A673 (cell line): ENCODE results near the gene CFAP61. TPM values are rescaled to one million over a fixed set of nuclear protein-coding genes. Genes with fewer than 3 reads are reported as not detected.
"Not testable (repeated sequence)": the region's sequence is repeated elsewhere in the genome, so short reads cannot be mapped to it uniquely, and the experiment has no call there.

Experiments used
- BruUV-seq: library from RNA; stranded (reverse); fragments of 400-500 nt; replicated peaks from 2 replicates; lab custom pipeline; 2021; lab: Mats Ljungman, UMichigan
- CTCF ChIA-PET: fragments of 300-600 bp; sonication (Branson Sonifier 250); formaldehyde crosslinking; loops from one replicate; lab custom pipeline; 2022; ENCODE audit warnings: antibody characterized with exemption; lab: Charles Lee
- POLR2A ChIA-PET: fragments of 300-600 bp; sonication (Branson Sonifier 250); formaldehyde crosslinking; loops from one replicate; lab custom pipeline; 2022; ENCODE audit warnings: antibody characterized with exemption; ENCODE audit not compliant: low non-redundant PET; lab: Charles Lee
- DNase-seq: peaks from one replicate; pipeline ENCODE4 v3.0.0-alpha.2; 2015; ENCODE audit warnings: low spot score
- H3K27ac ChIP-seq: fragments of 200-600 bp; sonication (generic); 2 replicates; pipeline ENCODE4 v1.5.1; 2016; ENCODE audit warnings: mixed run types, low read depth, mild to moderate bottlenecking, mixed read lengths, antibody characterized with exemption, low read length; ENCODE audit not compliant: poor library complexity, severe bottlenecking
- H3K27me3 ChIP-seq: fragments of 200-600 bp; sonication (generic); replicated peaks from 2 replicates; pipeline ENCODE4 v1.6.1; 2017; ENCODE audit warnings: mixed run types, low read depth, mild to moderate bottlenecking, mixed read lengths, antibody characterized with exemption, low read length; ENCODE audit not compliant: insufficient read depth, poor library complexity
- H3K36me3 ChIP-seq: fragments of 200-600 bp; sonication (generic); 2 replicates; pipeline ENCODE4 v1.6.1; 2016; ENCODE audit warnings: mixed run types, mild to moderate bottlenecking, mixed read lengths, antibody characterized with exemption, low read length; ENCODE audit not compliant: insufficient read depth, poor library complexity, severe bottlenecking
- H3K4me1 ChIP-seq: fragments of 200-600 bp; sonication (generic); 2 replicates; pipeline ENCODE4 v1.6.1; 2017; ENCODE audit warnings: mixed run types, mild to moderate bottlenecking, mixed read lengths, antibody characterized with exemption, low read length; ENCODE audit not compliant: insufficient read depth, poor library complexity, severe bottlenecking
- H3K4me3 ChIP-seq: fragments of 200-600 bp; sonication (generic); 2 replicates; pipeline ENCODE4 v1.5.1; 2016; ENCODE audit warnings: low read depth, mixed run types, mild to moderate bottlenecking, mixed read lengths, low read length; ENCODE audit not compliant: poor library complexity, severe bottlenecking
- H3K9me3 ChIP-seq: fragments of 200-600 bp; sonication (generic); 2 replicates; pipeline ENCODE4 v1.6.1; 2016; ENCODE audit warnings: mixed run types, low read depth, mild to moderate bottlenecking, mixed read lengths, antibody characterized with exemption, low read length; ENCODE audit not compliant: poor library complexity, severe bottlenecking
- EZH2 ChIP-seq: fragments of 200-600 bp; sonication (generic); IDR thresholded peaks from 2 replicates; pipeline ENCODE4 v1.6.1; 2017; ENCODE audit warnings: borderline replicate concordance, low read depth, mild to moderate bottlenecking, mixed read lengths, antibody characterized with exemption, low read length; ENCODE audit not compliant: poor library complexity, severe bottlenecking
- intact Hi-C: fragments of 100-400 bp; cut with micrococcal nuclease; formaldehyde crosslinking; loops from one replicate; pipeline ENCODE4 v1.10.0; 2022; ENCODE audit not compliant: unreplicated experiment
- total RNA-seq: library from RNA; stranded (reverse); gene quantifications from 2 replicates; pipeline ENCODE4 v1.2.3, GENCODE V29; 2021
- TF ChIP-seq, protein P1 (sequence below): fragments of 300-800, 200-600 bp; sonication (generic); conservative IDR thresholded peaks from 2 replicates; pipeline ENCODE4 v1.5.1; 2017; ENCODE audit warnings: low read depth, mild to moderate bottlenecking, antibody characterized with exemption, low read length, moderate library complexity, mixed read lengths

CFAP61 gene
- total RNA-seq, 1 experiment from 2014 or later: not detected

DNA sequence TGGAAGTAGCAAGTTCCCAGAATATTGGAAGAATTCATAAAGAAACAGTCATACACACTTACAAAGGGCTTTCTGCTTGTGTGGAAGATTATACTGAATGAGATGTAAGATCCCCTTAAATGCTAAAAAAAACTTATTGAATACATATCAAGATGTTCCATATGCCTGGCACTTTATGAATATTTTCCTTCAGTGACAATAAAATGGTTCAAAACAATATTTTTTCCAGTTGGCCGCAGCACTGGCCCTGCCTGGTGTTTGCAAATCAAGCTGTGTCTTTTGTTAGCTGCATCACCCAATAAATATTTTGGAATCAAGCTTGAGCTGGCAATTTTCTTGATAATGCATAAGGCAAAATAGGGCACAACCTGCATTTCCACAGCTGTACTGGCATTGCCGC, 51.2 kb downstream of the CFAP61 start:
- Histone ChIP-seq H3K9me3 (no peaks in the 10 kb centered on the region), H3K36me3 (no peaks in the 10 kb centered on the region), H3K27ac (no peak overlapping the region), H3K4me3 (no peak overlapping the region), H3K27me3 (peaks cover 4% of the 10 kb centered on the region), H3K4me1 (no peaks in the 10 kb centered on the region)
- CTCF ChIA-PET: no interaction called here
- POLR2A ChIA-PET: no interaction called here
- intact Hi-C loops: no loop called here
- no peak for TF ChIP-seq EZH2
- TF ChIP-seq, protein P1, sequence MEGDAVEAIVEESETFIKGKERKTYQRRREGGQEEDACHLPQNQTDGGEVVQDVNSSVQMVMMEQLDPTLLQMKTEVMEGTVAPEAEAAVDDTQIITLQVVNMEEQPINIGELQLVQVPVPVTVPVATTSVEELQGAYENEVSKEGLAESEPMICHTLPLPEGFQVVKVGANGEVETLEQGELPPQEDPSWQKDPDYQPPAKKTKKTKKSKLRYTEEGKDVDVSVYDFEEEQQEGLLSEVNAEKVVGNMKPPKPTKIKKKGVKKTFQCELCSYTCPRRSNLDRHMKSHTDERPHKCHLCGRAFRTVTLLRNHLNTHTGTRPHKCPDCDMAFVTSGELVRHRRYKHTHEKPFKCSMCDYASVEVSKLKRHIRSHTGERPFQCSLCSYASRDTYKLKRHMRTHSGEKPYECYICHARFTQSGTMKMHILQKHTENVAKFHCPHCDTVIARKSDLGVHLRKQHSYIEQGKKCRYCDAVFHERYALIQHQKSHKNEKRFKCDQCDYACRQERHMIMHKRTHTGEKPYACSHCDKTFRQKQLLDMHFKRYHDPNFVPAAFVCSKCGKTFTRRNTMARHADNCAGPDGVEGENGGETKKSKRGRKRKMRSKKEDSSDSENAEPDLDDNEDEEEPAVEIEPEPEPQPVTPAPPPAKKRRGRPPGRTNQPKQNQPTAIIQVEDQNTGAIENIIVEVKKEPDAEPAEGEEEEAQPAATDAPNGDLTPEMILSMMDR: no peak
- DNase-seq: no peak
- BruUV-seq: no TSS peak

DNA sequence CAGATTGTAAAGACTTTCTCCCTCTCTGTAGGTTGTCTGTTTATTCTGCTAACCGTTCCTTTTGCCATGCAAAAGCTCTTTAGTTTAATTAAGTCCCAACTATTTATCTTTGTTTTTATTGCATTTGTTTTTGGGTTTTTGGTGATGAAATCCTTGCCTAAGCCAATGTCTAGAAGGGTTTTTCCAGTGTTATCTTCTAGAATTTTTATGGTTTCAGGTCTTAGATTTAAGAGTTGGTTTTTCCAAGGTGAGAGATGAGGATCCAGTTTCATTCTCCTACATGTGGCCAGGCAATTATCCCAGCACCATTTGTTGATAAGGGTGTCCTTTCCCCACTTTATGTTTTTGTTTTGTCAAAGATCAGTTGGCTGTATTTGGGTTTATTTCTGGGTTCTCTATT, 70.9 kb downstream of the CFAP61 start:
- intact Hi-C loops, H3K27ac ChIP-seq, POLR2A ChIA-PET: not testable (repeated sequence)

DNA sequence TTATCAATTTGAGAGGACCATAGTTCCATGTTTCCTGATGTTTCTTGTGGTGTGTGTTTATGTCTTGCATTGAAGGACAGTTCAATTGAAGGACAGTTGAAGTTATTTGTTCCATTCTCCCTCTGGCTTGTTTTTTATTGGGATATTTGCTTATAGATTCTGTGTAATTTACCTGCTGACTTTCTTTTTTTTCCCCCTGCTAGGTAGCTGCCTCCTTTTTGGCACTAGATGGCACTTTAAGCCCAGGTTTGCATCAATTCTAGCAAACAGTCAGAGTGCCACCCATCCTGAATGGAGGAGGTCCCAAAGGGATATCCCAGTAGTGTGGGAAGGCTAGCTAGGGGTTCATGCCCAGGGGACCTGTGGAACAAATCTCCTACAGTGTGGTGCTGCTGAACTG, 78.1 kb downstream of the CFAP61 start:
- DNase-seq: peak; percentile 52
- Histone ChIP-seq H3K27ac (no peak overlapping the region), H3K27me3 (no peaks in the 10 kb centered on the region), H3K9me3 (peaks cover 8% of the 10 kb centered on the region), H3K4me3 (no peak overlapping the region), H3K4me1 (no peaks in the 10 kb centered on the region), H3K36me3 (no peaks in the 10 kb centered on the region)
- TF ChIP-seq, protein P1: peak; percentile 50
- TF ChIP-seq EZH2: no peak
- intact Hi-C loops: no loop called here
- BruUV-seq: no TSS peak
- POLR2A ChIA-PET: interaction anchor here (0.7 kb wide), 1 partner anchor 373 kb away, joined by 7 read pairs; no protein-coding TSS in a partner anchor
- CTCF ChIA-PET: interaction anchor here (0.7 kb wide), 1 partner anchor 952 kb away, joined by 3 read pairs; no protein-coding TSS in a partner anchor

More for the DNA sequence above, 70.9 kb downstream of the CFAP61 start:
- H3K4me3 ChIP-seq, H3K36me3 ChIP-seq, H3K27me3 ChIP-seq, CTCF ChIA-PET, DNase-seq, H3K4me1 ChIP-seq, BruUV-seq, H3K9me3 ChIP-seq: not testable (repeated sequence)

DNA sequence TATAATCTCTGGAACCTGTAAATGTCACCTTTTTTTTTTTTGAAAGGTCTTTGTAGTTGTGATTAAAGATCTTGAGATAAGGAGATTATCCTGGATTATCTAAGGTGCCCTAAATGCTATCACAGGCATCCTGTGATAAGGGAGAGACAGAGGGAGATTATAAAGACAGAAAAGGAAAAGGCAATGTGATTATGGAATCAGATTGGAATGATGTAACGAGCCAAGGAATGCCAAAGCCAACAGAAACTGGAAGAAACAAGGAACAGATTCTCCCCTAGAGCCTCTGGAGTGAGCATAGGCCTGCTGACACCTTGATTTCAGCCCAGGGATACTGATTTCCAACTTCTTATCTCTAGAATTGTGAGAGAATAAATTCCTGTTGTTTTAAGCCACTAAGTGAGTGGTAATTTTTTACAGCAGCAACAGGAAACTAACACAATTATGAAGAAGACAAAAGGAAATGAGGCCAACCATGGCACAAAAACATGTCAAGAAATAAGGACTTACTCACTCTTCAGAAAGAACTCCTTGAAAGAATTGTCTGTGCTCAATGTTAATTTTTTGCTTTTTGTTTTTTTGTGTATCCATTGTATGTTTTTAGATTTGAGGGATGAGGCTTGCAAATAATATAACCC, 82.7 kb downstream of the CFAP61 start:
- DNase-seq: no peak
- CTCF ChIA-PET: no interaction called here
- POLR2A ChIA-PET: no interaction called here
- Histone ChIP-seq H3K27me3 (peaks cover 5% of the 10 kb centered on the region), H3K27ac (no peak overlapping the region), H3K4me1 (no peaks in the 10 kb centered on the region), H3K4me3 (no peak overlapping the region), H3K9me3 (no peaks in the 10 kb centered on the region), H3K36me3 (no peaks in the 10 kb centered on the region)
- TF ChIP-seq EZH2: no peak
- TF ChIP-seq, protein P1: no peak
- intact Hi-C loops: no loop called here
- no TSS peak for BruUV-seq
